Calu3 (cell line): ENCODE results near the gene POLR2H. TPM values are rescaled to one million over a fixed set of nuclear protein-coding genes. Genes with fewer than 3 reads are reported as not detected.

ENCODE experiments used
- BruUV-seq: library from RNA; stranded (reverse); fragments of 400-500 nt; replicated peaks from 2 replicates; lab custom pipeline; 2021; lab: Mats Ljungman, UMichigan
- CTCF ChIA-PET: fragments of 300-600 bp; sonication (Branson Sonifier 250); formaldehyde crosslinking; loops from one replicate; lab custom pipeline; 2022; ENCODE audit warnings: antibody characterized with exemption; lab: Charles Lee
- DNase-seq: peaks from one replicate; pipeline ENCODE4 v3.0.0; 2022
- H3K27ac Mint-ChIP-seq: one replicate; pipeline ENCODE4 v1.8.0; 2022; ENCODE audit warnings: mixed read lengths; ENCODE audit not compliant: unreplicated experiment
- H3K27me3 Mint-ChIP-seq: one replicate; pipeline ENCODE4 v1.8.0; 2022; ENCODE audit warnings: mixed read lengths; ENCODE audit not compliant: unreplicated experiment
- H3K36me3 Mint-ChIP-seq: one replicate; pipeline ENCODE4 v1.8.0; 2022; ENCODE audit warnings: mild to moderate bottlenecking, moderate library complexity, mixed read lengths; ENCODE audit not compliant: insufficient read depth, unreplicated experiment
- H3K4me1 Mint-ChIP-seq: one replicate; pipeline ENCODE4 v1.8.0; 2022; ENCODE audit warnings: mild to moderate bottlenecking, low read depth, mixed read lengths; ENCODE audit not compliant: unreplicated experiment
- H3K4me3 Mint-ChIP-seq: one replicate; pipeline ENCODE4 v1.8.0; 2022; ENCODE audit warnings: mild to moderate bottlenecking, low read depth, moderate library complexity, mixed read lengths; ENCODE audit not compliant: unreplicated experiment
- H3K9me3 Mint-ChIP-seq: one replicate; pipeline ENCODE4 v1.8.0; 2022; ENCODE audit warnings: low read depth, mixed read lengths; ENCODE audit not compliant: unreplicated experiment
- CTCF ChIP-seq: fragments of 200-600 bp; IDR thresholded peaks from one replicate; pipeline ENCODE4 v1.8.0; 2022; ENCODE audit warnings: antibody characterized with exemption; ENCODE audit not compliant: unreplicated experiment
- intact Hi-C: fragments of 100-400 bp; cut with micrococcal nuclease; formaldehyde crosslinking; loops from one replicate; pipeline ENCODE4 v1.10.0; 2022; ENCODE audit not compliant: unreplicated experiment
- total RNA-seq: library from RNA; stranded (reverse); gene quantifications from 2 replicates; pipeline ENCODE4 v1.2.3, GENCODE V29; 2022

Gene POLR2H
- total RNA-seq, 1 experiment from 2014 or later = 128 TPM

GRCh38 chr3:184405075-184406030 lies 43.8 kb downstream of the POLR2H start:
- no TSS peak for BruUV-seq
- no peak for DNase-seq
- Mint-ChIP-seq H3K4me3 (no peak overlapping the region), H3K36me3 (no peaks in the 10 kb centered on the region), H3K27ac (no peak overlapping the region), H3K9me3 (no peaks in the 10 kb centered on the region), H3K27me3 (peaks cover 86% of the 10 kb centered on the region), H3K4me1 (no peaks in the 10 kb centered on the region)
- intact Hi-C loops = no loop called here
- TF ChIP-seq CTCF = no peak
- CTCF ChIA-PET = interaction anchor here (0.6 to 2.3 kb wide), 3 partner anchors 34 to 154 kb away, joined by 4 to 8 read pairs (median 4); no protein-coding TSS in a partner anchor

DNA sequence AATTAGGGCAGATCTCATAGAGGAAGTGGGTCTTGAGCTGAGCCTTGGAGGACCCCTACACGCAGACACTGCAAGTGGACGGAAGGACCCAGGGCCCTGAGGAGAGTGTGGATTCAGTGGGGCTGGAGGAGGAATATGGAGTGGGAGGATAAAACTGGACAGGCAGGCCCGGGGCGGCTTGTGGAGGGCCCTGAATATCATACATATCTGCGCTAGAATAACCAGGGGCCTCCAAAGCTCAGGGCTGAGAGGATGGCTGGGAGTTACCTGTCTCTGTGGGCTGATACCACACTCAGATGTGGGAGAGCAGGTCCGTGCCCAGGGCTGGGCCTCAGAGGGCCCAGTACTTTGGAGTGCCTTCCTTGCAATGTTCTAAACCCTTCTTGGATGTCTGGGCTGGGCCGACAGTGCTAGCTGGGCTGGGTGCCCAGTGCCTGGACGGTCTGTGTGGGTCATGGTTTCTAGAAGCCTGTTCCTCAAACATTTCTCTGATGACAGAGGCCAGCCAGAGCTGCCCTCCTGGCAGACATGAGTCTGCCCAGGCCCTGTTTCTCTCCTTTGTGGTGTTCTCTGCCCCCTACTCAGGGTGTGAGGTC lies 47.9 kb downstream of the POLR2H start:
- no peak overlapping the region for H3K27ac Mint-ChIP-seq
- no peaks in the 10 kb centered on the region for H3K9me3 Mint-ChIP-seq
- TF ChIP-seq CTCF = no peak
- peaks cover 65% of the 10 kb centered on the region for H3K27me3 Mint-ChIP-seq
- BruUV-seq = no TSS peak
- intact Hi-C loops = no loop called here
- DNase-seq = no peak
- CTCF ChIA-PET = no interaction called here
- H3K4me3 Mint-ChIP-seq = no peak overlapping the region
- no peaks in the 10 kb centered on the region for H3K36me3 Mint-ChIP-seq
- no peaks in the 10 kb centered on the region for H3K4me1 Mint-ChIP-seq

DNA sequence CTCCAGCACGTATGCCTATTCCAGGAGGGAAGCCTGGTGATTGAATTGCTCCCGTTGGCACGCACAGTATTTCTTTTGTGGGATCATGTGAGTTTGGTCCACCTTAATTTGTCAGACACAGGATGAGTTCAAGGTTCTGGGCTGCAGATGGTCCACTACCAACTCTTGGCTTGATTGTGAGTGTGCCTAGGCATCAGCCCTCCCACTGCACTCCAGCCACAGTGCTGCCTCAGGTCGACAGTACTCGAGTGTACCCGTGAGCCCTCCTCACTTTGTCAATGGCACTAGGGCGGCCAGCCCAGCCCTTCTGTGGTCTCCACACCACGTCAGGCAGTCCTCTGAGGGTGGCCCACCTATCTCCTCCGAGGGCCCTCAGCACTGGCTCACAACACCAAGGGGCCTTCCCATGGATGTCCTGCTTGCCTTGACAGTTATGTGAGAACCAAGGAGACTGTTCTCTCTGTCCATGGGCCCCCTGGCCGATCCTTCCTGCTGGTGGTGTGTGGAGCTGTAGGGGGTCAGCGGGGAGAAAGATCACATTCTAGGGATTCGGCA lies 48.5 kb downstream of the POLR2H start:
- intact Hi-C loops = no loop called here
- no peak for TF ChIP-seq CTCF
- no TSS peak for BruUV-seq

GRCh38 chr3:184414418-184415202 lies 53.1 kb downstream of the POLR2H start:
- no peaks in the 10 kb centered on the region for H3K36me3 Mint-ChIP-seq
- peaks cover 27% of the 10 kb centered on the region for H3K27me3 Mint-ChIP-seq
- no peaks in the 10 kb centered on the region for H3K4me1 Mint-ChIP-seq
- DNase-seq = no peak
- H3K27ac Mint-ChIP-seq = no peak overlapping the region
- TF ChIP-seq CTCF = no peak
- CTCF ChIA-PET = interaction anchor here (0.6 to 1.1 kb wide), 2 partner anchors 28 to 43 kb away, joined by 6 to 7 read pairs; no protein-coding TSS in a partner anchor
- H3K4me3 Mint-ChIP-seq = no peak overlapping the region
- BruUV-seq = no TSS peak
- intact Hi-C loops = no loop called here
- no peaks in the 10 kb centered on the region for H3K9me3 Mint-ChIP-seq

More for the DNA sequence above, 48.5 kb downstream of the POLR2H start:
- no peaks in the 10 kb centered on the region for H3K9me3 Mint-ChIP-seq
- CTCF ChIA-PET = no interaction called here
- no peaks in the 10 kb centered on the region for H3K4me1 Mint-ChIP-seq
- peaks cover 59% of the 10 kb centered on the region for H3K27me3 Mint-ChIP-seq
- no peak for DNase-seq
- no peak overlapping the region for H3K4me3 Mint-ChIP-seq
- no peaks in the 10 kb centered on the region for H3K36me3 Mint-ChIP-seq
- H3K27ac Mint-ChIP-seq = no peak overlapping the region
